ENCODE results near the gene DYNLRB1. TPM values are rescaled to one million over a fixed set of nuclear protein-coding genes. Genes with fewer than 3 reads are reported as not detected.

Gene DYNLRB1
- total and polyA plus RNA-seq, 11 donors: 129 to 405 (median 147) TPM

- peaks cover 0 to 36% (median 11%) of the 10 kb centered on the region in 12 donors for H3K4me1 ChIP-seq
- no peak overlapping the region for H3K27ac ChIP-seq
- H3K9me3 ChIP-seq: no peaks in the 10 kb centered on the region
- no peaks in the 10 kb centered on the region for H3K27me3 ChIP-seq
- H3K36me3 ChIP-seq: peaks cover 0 to 48% (median 24%) of the 10 kb centered on the region in 9 donors
- no peak overlapping the region for H3K4me3 ChIP-seq
- no peak for TF ChIP-seq CTCF (IDR thresholded peaks at IDR 0.05)
- no peak for TF ChIP-seq POLR2A (IDR thresholded peaks at IDR 0.05)
- ATAC-seq: no peak
- 94 to 97% (median 97%) methylated on average over 4 of the region's 4 CpGs for WGBS, 4 donors
- DNase-seq: no peak
- intact Hi-C loops (cut with DNase I): loop anchor here in 5 of 10 donors (5.0 to 10.0 kb wide), 4 partner anchors 172 to 192 kb away; no protein-coding TSS in a partner anchor
Observed at GRCh38 chr20:34575756-34576155, 59.5 kb downstream of the DYNLRB1 start.

GRCh38 chr20:34577061-34577460 lies 60.8 kb downstream of the DYNLRB1 start:
- no peaks in the 10 kb centered on the region for H3K9me3 ChIP-seq
- intact Hi-C loops (cut with DNase I): loop anchor here in 5 of 10 donors (5.0 to 10.0 kb wide), 4 partner anchors 170 to 190 kb away; no protein-coding TSS in a partner anchor
- no peaks in the 10 kb centered on the region for H3K27me3 ChIP-seq
- DNase-seq (no peak), ATAC-seq (no peak)
- H3K27ac ChIP-seq: peak overlapping the region in 1 of 12 donors; percentile 85
- no peak overlapping the region for H3K4me3 ChIP-seq
- WGBS, 4 donors: 95 to 98% (median 97%) methylated on average over 4 of the region's 4 CpGs
- TF ChIP-seq POLR2A (IDR thresholded peaks at IDR 0.05): no peak
- no peak for TF ChIP-seq CTCF (IDR thresholded peaks at IDR 0.05)
- H3K36me3 ChIP-seq: peaks cover 0 to 46% (median 19%) of the 10 kb centered on the region in 9 donors
- peaks cover 0 to 41% (median 15%) of the 10 kb centered on the region in 12 donors for H3K4me1 ChIP-seq

- Histone ChIP-seq H3K4me1 (peaks cover 0 to 50% (median 17%) of the 10 kb centered on the region in 12 donors), H3K27ac (peak overlapping the region; percentile 44 to 93 (median 78))
- no peak for ATAC-seq
Observed at GRCh38 chr20:34578025-34578424, 61.8 kb downstream of the DYNLRB1 start.

More at GRCh38 chr20:34578025-34578424, 61.8 kb downstream of the DYNLRB1 start:
- DNase-seq: no peak
- 47 to 59% (median 49%) methylated on average over 2 of the region's 2 CpGs for WGBS, 4 donors
- H3K4me3 ChIP-seq: no peak overlapping the region
- no peak for TF ChIP-seq POLR2A (IDR thresholded peaks at IDR 0.05)
- no peak for TF ChIP-seq CTCF (IDR thresholded peaks at IDR 0.05)
- no peaks in the 10 kb centered on the region for H3K27me3 ChIP-seq
- intact Hi-C loops (cut with DNase I): loop anchor here in 7 of 10 donors (1.0 to 10.0 kb wide), 8 partner anchors 126 to 191 kb away; partner anchors contain the start of gene TP53INP2 (in 2 of the 7)
- peaks cover 0 to 38% (median 17%) of the 10 kb centered on the region in 9 donors for H3K36me3 ChIP-seq
- no peaks in the 10 kb centered on the region for H3K9me3 ChIP-seq
